RPMI8226 (cell line): ENCODE results near the gene VPREB1.
"Not testable (repeated sequence)": the region's sequence is repeated elsewhere in the genome, so short reads cannot be mapped to it uniquely, and the experiment has no call there.

ENCODE experiments used
- DNase-seq: peaks from one replicate; pipeline ENCODE4 v3.0.0-alpha.2; 2015

The VPREB1 gene

GRCh38 chr22:22244316-22245250, at the start of gene VPREB1:
VPREB1 (plus strand) TSS chr22:22244786; CDS start chr22:22244814, 28 bp downstream.
- peak; percentile 75 for DNase-seq

GRCh38 chr22:22194931-22195264, 49.7 kb upstream of the VPREB1 start:
- no peak for DNase-seq

- DNase-seq: peak; percentile 83
Observed at GRCh38 chr22:22195265-22196017, 49.1 kb upstream of the VPREB1 start.

GRCh38 chr22:22196018-22196533, 48.5 kb upstream of the VPREB1 start:
- peak; percentile 58 for DNase-seq

GRCh38 chr22:22196833-22197477, 47.6 kb upstream of the VPREB1 start:
- no peak for DNase-seq

GRCh38 chr22:22197993-22198402, 46.6 kb upstream of the VPREB1 start:
- DNase-seq: no peak

GRCh38 chr22:22198751-22199150, 45.8 kb upstream of the VPREB1 start:
- DNase-seq: no peak

- DNase-seq: no peak
Observed at GRCh38 chr22:22199634-22200033, 45.0 kb upstream of the VPREB1 start.

GRCh38 chr22:22200569-22201184, 43.9 kb upstream of the VPREB1 start:
- DNase-seq: no peak

- DNase-seq: peak; percentile 73
Observed at GRCh38 chr22:22201185-22201929, 43.2 kb upstream of the VPREB1 start.

- peak; percentile 63 for DNase-seq
Observed at GRCh38 chr22:22201930-22202343, 42.6 kb upstream of the VPREB1 start.

GRCh38 chr22:22203048-22203971, 41.3 kb upstream of the VPREB1 start:
- DNase-seq: no peak

- peak; percentile 70 for DNase-seq
Observed at GRCh38 chr22:22207845-22208564, 36.6 kb upstream of the VPREB1 start.

- no peak for DNase-seq
Observed at GRCh38 chr22:22208652-22209051, 35.9 kb upstream of the VPREB1 start.

- DNase-seq: not testable (repeated sequence)
Observed at GRCh38 chr22:22209080-22209640, 35.4 kb upstream of the VPREB1 start.

- peak; percentile 34 for DNase-seq
Observed at GRCh38 chr22:22210375-22210774, 34.2 kb upstream of the VPREB1 start.

- no peak for DNase-seq
Observed at GRCh38 chr22:22210889-22211833, 33.4 kb upstream of the VPREB1 start.

- DNase-seq: no peak
Observed at GRCh38 chr22:22213231-22213630, 31.4 kb upstream of the VPREB1 start.
